HG03060 (cell line): ENCODE data around the gene TSHZ1.

Experiments used
- ATAC-seq: cut with Tn5 transposase; IDR thresholded peaks from one replicate; pipeline ENCODE4 v1.9.1; 2021; ENCODE audit warnings: low read depth, moderate number of reproducible peaks; ENCODE audit not compliant: unreplicated experiment

The TSHZ1 gene

DNA sequence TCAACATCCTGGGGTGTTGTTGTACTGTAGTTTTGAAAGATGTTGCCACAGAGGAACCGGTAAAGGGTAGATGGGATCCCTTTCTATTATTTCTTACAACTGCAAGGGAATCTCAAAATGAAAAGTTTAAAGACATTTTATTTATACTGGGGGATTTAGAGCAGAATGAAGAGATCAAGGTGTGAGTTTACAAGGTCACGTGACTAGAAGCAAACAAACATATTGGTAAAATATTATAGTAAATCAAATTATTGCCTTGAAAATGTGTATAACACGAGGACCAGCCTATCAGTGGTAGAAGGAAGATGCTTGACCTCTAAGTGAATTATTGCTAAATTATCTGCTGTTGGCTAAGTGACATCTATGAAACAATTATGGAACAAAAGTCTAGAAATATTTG lies 119.7 kb downstream of the TSHZ1 start:
- ATAC-seq: no peak

DNA sequence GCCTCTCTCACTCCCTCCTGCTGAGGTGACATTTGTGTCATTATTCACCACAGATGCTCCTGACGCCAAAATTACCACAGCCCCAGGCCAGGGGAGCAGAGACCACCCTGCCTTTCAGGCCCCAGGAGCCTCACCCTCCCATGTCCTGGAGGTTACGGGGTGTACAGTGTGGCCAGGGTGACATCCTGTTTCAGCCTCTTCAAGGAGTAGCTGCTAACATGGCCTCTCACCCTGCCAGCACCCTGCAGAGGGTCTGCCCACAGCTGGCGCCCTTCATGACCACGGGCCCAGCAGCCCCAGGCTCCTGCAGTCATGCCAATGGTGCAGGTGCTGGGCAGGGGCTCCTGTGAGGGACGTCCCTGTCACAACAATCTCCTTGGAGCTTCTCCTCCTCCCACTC lies 124.3 kb downstream of the TSHZ1 start:
- no peak for ATAC-seq

DNA sequence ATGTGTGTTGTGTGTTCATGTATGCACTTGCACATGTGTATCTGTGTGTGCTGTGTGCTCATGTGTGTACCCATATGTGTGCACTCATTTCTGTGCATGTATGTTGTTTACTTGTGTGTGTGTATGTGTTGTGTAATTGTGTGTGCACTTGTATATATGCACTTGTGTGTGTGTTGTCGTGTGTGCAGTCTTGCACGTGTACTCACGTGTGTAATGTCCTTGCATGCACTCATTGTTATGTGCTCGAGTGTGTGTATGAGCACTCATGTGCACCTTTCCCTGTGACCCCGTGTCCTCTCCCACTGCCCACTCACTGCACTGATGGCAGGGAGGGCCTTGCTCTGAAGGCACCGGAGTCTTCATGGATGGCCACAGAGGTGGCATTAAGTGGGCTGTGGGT lies 124.9 kb downstream of the TSHZ1 start:
- no peak for ATAC-seq

DNA sequence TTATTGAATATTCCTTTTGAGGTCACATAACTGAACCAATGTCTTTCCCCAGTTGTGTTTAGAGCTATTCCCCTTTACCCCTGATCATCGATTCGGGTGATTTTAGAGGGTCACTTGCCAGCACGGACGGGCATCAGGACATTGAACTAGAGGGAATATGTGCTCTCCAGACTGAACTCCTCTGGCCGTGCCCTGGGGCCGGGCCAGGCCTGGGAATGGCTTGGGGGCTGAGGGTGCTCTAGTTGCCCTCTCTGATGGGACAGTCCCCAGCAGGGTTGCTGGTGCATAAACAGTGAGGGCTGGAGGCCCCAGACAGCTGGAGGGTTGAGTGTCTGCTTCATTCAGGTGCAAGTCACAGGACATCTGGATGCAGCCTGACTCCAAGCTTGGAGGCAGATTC lies 126.2 kb downstream of the TSHZ1 start:
- ATAC-seq: no peak

DNA sequence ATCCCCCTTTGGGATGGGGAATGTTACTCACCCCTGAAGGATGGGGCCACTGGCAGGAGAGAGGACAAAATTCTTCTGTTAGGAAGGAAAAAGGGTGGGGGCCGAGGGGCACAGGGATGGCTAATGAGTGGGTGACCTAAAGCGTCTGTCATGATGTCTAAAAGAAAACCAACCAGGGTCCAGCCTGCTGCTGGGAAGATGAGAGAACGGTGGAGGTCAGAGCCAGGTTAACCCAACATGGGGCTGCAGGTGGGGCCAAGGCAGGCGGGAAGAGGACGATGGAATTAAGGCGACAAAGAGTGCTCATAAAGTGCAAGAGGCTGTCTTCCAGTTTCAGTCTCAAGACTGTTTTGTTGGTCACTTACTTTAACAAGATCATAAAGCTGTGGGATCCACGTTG lies 126.8 kb downstream of the TSHZ1 start:
- no peak for ATAC-seq

DNA sequence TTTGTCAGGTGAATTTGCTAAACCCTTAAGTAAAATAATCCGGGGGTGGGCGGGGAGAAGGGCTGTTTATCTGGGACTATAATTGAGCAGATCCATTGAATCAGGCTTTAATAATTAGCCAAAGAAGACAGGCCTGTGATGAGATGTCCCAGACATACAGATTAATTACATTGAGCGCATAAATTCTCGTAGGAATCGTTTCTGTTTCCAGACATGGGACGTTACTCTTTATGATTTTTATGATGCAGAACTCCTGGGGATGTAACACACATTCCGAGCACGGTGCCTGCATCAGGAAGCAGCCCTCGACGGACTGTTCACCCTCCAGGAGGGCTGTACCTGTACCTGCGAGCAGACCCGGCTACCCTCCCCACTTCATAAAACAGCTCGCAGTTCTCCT lies 128.0 kb downstream of the TSHZ1 start:
- ATAC-seq: no peak
